Stomach (tissue), 4 donors: Measurements from ENCODE around the gene KCNQ1.

Experiments
- CTCF ChIP-seq, 7 experiments: fragments of 450-650 bp in 4 of 7; fragments of 200-600 bp in 3 of 7; sonication (generic) in 3 of 7; IDR thresholded peaks; one replicate each; pipeline ENCODE4 v1.5.1; 2016 to 2019; ENCODE audit warnings: antibody characterized with exemption in 7 of 7, control low read depth in 2 of 7, mild to moderate bottlenecking in 1 of 7
- POLR2A ChIP-seq, 4 donors: fragments of 450-650 bp; IDR thresholded peaks; one replicate each; pipeline ENCODE4 v1.6.1; 2016; ENCODE audit warnings: antibody characterized with exemption in 4 of 4, control low read depth in 2 of 4, mild to moderate bottlenecking in 1 of 4, moderate library complexity in 1 of 4

GRCh38 chr11:2700415-2701211, 255.8 kb downstream of the KCNQ1 start:
- TF ChIP-seq POLR2A (IDR thresholded peaks at IDR 0.05): no peak
- no peak for TF ChIP-seq CTCF (IDR thresholded peaks at IDR 0.05)
